Right hindlimb (tissue), 1 donor: Measurements from ENCODE around the gene PCF11.

Source experiments
- DNase-seq: peaks from one replicate; pipeline ENCODE4 v3.0.0-alpha.2; 2018

PCF11 gene

DNA sequence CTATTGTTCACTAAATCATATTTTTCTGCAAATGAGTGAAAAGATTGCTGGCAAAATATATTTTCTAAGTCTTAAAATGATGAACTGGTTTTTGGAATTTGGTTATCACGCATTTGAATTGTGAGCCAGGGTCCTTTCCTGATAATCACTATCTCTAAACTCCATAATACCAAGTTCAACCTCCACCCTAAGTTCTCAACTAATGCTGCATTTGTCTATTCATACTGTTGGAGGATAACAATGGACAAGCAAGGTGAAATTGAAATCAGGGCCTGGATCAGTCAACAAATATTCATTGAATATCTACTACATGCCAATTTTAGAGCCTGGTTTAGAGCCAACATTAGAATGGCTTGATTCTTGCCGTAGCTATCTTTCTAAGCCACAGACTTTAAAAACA is 4.7 kb upstream of the PCF11 start:
- DNase-seq = no peak

DNA sequence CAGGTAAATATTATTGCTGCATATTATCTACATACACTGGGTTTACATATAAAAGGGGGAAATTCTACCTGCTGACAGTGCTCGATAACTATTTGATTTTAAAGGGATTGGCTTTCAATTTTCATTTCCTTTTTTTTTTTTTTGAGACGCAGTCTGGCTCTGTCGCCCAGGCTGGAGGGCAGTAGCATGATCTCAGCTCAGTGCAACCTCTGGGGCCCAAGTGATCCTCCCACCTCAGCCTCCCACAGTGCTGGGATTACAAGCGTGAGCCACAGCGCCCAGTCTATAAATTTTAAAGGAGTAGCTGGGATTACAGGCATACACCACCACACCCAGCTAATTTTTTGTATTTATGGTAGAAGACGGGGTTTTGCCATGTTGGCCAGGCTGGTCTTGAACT is 3.2 kb upstream of the PCF11 start:
- no peak for DNase-seq

GRCh38 chr11:83156144-83156995 is 561 bp upstream of the PCF11 start:
- peak; percentile 100 for DNase-seq

DNA sequence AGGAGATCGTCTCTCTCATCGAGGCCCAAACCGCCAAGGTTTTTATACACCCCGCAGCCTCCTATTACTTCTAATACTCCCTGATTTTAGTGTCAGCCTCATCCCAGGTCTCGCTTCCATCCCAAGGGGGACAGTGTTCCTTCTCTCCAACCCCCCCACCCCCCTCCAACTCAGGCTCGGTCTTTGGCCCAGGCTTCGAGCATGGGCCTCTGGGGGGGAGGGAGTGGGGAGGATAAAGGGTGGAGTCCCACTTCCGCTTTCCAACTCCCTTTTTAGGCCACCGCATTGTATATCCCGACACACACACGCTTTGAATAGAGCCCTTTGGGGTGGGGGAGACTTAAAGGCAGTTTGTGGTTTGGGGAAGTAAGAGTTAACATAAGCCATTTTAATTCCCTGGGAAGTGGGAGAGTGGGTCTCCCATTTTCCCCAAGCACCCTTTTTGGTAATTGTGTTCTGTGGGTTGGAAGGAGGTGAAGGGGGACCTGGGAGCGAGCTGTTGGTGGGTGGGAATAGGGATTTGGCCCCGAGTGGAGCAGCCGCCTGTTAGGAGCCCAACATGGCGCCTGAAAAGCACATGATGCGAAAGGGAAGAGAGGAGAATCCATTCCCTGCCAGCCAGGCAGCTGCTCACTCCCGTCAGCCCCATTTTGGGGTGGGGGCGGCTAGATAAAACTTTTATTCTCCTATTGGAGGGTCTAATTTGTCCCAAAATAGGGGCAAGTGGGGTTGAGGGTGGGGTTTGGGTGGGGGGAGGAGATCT is 844 bp downstream of the PCF11 start:
- peak; percentile 83 for DNase-seq

GRCh38 chr11:83158357-83158786 is 1.4 kb downstream of the PCF11 start:
- no peak for DNase-seq

GRCh38 chr11:83158965-83159901 is 2.3 kb downstream of the PCF11 start:
- no peak for DNase-seq

DNA sequence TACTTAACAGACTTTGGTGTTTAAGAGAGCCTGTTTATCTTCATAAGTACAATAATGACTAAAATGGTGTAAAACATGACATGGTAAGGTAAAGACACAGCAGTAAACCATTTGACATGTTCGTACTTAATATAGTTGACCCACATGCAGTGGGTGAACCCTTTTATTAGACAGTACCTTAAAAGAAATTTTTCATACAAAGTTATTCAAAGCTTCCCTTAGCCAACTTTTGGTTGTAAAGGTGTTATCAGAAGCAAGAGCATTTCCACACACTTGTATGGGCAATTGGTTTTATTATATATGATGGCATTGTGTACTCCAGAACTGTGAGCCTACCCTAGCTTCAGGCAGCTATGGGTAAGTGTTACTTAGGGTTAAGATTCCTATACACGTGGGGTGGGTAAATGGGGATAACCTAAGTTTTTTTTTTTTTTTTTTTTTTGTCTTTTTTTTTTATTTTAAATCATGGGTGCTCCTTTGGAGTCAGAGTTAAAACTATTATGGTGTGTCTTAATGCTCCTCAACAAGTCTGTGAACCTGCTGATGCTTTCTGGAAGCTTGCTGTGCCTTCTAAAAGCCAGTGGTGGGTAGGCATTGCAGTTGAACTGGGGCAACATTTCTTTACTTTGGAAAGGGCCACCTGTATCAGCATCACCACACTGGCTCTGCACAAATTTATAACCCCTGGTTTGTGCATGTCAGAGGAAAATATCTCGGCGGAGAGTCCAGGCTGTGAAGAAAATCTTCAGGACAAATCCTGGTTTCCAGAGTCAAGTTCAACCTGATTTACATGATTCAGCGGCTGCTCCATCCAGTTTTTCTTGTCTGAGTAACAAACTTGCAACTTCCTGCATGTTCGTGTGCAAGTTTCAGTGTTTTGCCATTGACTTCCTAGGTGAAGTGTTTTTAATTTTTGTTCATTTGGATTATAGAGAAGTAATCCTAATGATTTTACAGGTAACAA is 3.3 kb downstream of the PCF11 start:
- no peak for DNase-seq

GRCh38 chr11:83161610-83162199 is 4.8 kb downstream of the PCF11 start:
- DNase-seq = no peak

GRCh38 chr11:83162377-83162776 is 5.4 kb downstream of the PCF11 start:
- no peak for DNase-seq

DNA sequence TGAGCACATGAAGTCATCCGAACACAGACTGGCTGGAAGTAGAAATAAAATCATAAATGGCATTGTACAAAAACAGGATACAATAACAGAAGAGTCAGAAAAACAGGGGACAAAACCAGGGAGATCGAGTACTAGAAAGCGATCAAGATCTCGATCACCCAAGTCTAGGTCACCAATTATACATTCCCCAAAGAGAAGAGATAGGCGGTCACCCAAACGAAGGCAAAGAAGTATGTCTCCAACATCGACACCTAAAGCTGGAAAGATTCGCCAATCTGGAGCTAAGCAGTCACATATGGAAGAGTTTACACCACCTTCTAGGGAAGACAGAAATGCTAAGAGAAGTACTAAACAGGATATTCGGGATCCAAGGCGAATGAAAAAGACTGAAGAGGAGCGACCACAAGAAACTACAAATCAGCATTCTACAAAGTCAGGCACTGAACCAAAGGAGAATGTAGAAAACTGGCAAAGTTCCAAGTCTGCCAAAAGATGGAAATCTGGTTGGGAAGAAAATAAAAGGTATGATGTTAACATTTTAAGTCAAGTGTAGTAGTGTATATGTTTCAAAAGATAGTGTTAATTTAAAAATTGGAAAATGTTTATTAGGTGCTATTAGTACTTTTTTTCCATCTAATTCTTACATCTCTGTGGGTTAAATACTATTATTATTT is 9.4 kb downstream of the PCF11 start:
- no peak for DNase-seq

DNA sequence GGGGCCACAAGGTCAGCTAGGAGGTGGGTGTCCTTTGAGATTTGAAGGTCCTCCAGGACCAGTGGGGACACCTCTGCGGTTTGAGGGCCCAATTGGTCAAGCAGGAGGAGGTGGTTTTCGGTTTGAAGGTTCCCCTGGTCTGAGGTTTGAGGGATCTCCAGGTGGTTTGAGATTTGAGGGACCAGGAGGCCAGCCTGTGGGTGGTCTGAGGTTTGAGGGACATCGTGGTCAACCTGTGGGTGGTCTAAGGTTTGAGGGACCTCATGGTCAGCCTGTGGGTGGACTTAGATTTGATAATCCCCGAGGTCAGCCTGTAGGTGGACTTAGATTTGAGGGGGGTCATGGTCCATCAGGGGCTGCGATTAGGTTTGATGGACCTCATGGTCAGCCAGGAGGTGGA is 11.8 kb downstream of the PCF11 start:
- DNase-seq = no peak

GRCh38 chr11:83170865-83171264 is 13.9 kb downstream of the PCF11 start:
- no peak for DNase-seq

GRCh38 chr11:83172551-83172950 is 15.6 kb downstream of the PCF11 start:
- DNase-seq = no peak

DNA sequence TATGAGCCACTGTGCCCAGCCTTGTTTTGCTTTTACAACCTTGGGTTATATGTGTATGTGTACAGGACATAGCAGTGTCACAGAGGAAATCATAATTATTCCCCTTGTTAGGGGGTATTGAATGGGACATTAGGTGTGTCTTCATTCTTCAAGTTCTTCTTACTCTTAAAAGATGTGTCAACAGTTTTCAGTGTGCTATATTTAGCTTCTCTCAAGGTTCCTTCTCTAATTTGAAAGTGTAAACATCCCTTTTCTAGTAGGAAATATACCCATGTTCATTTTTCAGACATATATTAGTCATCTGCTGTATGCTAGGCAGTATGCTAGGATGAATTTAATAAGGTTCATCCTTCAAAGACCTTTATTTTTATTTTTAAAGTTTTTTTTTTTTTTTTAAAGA is 17.1 kb downstream of the PCF11 start:
- no peak for DNase-seq

DNA sequence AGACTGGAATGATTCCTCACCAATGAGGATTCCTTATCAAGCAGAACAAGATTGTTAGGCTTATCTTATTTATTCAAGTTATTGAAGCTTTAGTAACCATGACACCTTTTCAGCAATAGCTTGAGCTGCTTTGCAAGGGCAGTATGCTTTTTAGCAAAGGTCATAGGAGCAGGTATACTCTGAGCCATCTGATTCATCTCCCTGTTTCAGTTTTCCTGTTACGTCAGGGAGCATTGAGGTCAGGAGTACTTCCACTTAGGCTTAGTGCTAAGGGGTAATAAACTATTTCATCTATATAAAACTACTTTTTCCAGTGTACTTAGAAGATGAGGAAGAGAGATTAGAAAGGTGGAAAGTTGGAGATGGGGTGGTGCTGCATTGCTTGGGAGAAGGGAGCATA is 18.9 kb downstream of the PCF11 start:
- DNase-seq = no peak

GRCh38 chr11:83181815-83182214 is 24.9 kb downstream of the PCF11 start:
- no peak for DNase-seq

- DNase-seq = no peak
Observed at GRCh38 chr11:83185767-83186166, 28.8 kb downstream of the PCF11 start.

DNA sequence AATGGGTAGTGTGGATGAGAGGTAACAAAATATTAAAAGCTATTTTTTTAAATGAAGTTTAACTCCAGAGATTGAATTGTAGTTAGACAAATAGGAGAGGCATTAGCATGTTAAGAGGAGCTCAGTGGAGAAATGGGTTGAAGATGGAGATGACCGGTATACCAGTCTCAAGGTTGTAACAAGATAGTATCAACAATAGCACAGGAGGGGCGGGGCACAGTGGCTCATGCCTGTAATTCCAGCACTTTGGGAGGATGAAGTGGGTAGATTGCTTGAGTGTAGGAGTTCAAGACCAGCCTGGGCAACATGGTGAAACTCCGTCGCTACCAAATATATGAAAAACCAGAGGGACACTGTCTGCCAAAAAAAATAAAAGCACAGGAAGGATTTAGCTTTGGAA is 30.5 kb downstream of the PCF11 start:
- DNase-seq = no peak

DNA sequence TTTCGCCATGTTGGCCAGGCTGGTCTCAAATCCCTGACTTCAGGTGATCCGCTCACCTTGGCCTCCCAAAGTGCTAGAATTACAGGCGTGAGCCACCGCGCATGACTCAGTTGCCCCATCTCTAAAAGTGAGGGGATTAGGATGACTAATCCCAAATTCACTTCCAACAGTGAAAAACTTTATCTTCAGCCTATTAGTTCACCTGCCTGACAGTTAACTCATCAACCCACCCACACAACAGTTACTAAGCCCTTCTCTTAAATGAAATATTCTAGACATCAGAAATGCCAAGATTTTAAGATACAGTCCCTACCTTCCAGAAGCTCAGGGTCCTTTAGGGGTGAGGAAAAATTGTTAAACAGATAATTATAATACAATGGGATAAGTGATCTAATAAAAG is 34.6 kb downstream of the PCF11 start:
- DNase-seq = no peak

- DNase-seq = no peak
Observed at GRCh38 chr11:83191986-83192385, 35.1 kb downstream of the PCF11 start.
